Measurements from ENCODE around the gene CUL9. TPM values are rescaled to one million over a fixed set of nuclear protein-coding genes. Genes with fewer than 3 reads are reported as not detected.

CUL9 gene
- total and polyA plus RNA-seq, 4 donors = 19.7 to 45.6 (median 35.5) TPM

DNA sequence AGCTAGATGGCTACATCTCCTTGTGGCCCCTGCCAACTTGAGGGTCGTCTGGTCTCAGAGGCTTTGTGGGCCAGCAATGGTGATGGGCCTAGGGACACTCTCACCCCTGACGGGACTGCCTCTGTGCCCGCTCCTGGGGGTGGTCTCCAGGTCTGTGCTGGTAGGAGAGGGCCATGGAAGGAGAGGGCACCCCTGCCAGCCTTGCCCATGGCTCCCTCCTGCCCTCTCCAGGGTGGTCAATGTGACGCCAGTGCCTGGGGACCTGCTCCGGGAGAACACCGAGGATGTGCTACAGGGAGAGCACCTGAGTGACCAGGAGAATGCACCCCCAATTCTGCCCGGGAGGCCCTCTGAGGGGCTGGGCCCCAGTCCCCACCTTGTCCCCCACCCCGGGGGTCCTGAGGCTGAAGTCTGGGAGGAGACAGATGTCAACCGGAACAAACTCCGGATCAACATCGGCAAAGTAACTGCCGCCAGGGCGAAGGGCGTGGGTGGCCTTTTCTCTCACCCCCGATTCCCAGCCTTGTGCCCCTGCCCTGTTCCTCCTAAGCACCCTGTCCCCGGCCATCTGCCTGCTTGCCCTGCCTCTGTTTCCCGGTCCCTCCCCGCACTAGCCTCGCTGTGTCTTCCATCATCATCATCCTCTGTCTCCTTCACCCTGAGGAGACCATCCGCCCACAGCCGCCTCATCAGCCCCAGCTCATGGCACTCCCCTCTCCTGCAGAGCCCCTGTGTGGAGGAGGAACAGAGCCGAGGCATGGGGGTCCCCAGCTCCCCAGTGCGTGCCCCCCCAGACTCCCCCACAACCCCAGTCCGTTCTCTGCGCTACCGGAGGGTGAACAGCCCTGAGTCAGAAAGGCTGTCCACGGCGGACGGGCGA is 77.1 kb downstream of the CUL9 start:
- Histone ChIP-seq H3K9ac (ENCODE audit: insufficient read depth in 1 of 2, low read length in 2 of 2) (no peak overlapping the region), H3K4me3 (no peak overlapping the region), H3K9me3 (ENCODE audit: control insufficient read depth in 4 of 4, insufficient read depth in 3 of 4, low read length in 3 of 4) (no peaks in the 10 kb centered on the region), H3K27me3 (ENCODE audit: control insufficient read depth in 3 of 3, insufficient read depth in 3 of 3, low read length in 2 of 3) (no peaks in the 10 kb centered on the region), H3K4me1 (ENCODE audit: control insufficient read depth in 5 of 5, insufficient read depth in 5 of 5, low read length in 5 of 5) (peaks cover 0 to 4% (median 0%) of the 10 kb centered on the region in 5 donors), H3K27ac (ENCODE audit: low read depth in 1 of 2, low read length in 1 of 2) (no peak overlapping the region), H3K36me3 (ENCODE audit: control insufficient read depth in 4 of 4, insufficient read depth in 4 of 4, low read length in 4 of 4) (no peaks in the 10 kb centered on the region)
- ATAC-seq (ENCODE audit: insufficient read depth, low FRiP score) (no peak), DNase-seq (no peak)
- TF ChIP-seq, protein P1, sequence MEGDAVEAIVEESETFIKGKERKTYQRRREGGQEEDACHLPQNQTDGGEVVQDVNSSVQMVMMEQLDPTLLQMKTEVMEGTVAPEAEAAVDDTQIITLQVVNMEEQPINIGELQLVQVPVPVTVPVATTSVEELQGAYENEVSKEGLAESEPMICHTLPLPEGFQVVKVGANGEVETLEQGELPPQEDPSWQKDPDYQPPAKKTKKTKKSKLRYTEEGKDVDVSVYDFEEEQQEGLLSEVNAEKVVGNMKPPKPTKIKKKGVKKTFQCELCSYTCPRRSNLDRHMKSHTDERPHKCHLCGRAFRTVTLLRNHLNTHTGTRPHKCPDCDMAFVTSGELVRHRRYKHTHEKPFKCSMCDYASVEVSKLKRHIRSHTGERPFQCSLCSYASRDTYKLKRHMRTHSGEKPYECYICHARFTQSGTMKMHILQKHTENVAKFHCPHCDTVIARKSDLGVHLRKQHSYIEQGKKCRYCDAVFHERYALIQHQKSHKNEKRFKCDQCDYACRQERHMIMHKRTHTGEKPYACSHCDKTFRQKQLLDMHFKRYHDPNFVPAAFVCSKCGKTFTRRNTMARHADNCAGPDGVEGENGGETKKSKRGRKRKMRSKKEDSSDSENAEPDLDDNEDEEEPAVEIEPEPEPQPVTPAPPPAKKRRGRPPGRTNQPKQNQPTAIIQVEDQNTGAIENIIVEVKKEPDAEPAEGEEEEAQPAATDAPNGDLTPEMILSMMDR (IDR thresholded peaks at IDR 0.05; ENCODE audit: control extremely low read depth, extremely low read depth) = no peak
- 93 to 95% methylated on average over 30 of the region's 30 CpGs for WGBS, 2 donors

GRCh38 chr6:43260791-43261190 is 78.8 kb downstream of the CUL9 start:
- Histone ChIP-seq H3K4me1 (ENCODE audit: control insufficient read depth in 5 of 5, insufficient read depth in 5 of 5, low read length in 5 of 5) (peaks cover 0 to 4% (median 0%) of the 10 kb centered on the region in 5 donors), H3K4me3 (no peak overlapping the region), H3K27ac (ENCODE audit: low read depth in 1 of 2, low read length in 1 of 2) (no peak overlapping the region), H3K9ac (ENCODE audit: insufficient read depth in 1 of 2, low read length in 2 of 2) (no peak overlapping the region), H3K27me3 (ENCODE audit: control insufficient read depth in 3 of 3, insufficient read depth in 3 of 3, low read length in 2 of 3) (no peaks in the 10 kb centered on the region), H3K36me3 (ENCODE audit: control insufficient read depth in 4 of 4, insufficient read depth in 4 of 4, low read length in 4 of 4) (no peaks in the 10 kb centered on the region), H3K9me3 (ENCODE audit: control insufficient read depth in 4 of 4, insufficient read depth in 3 of 4, low read length in 3 of 4) (no peaks in the 10 kb centered on the region)
- 61 to 85% methylated on average over 4 of the region's 4 CpGs for WGBS, 2 donors
- ATAC-seq (ENCODE audit: insufficient read depth, low FRiP score) (no peak), DNase-seq (no peak)
- TF ChIP-seq, protein P1 (IDR thresholded peaks at IDR 0.05; ENCODE audit: control extremely low read depth, extremely low read depth) = no peak

DNA sequence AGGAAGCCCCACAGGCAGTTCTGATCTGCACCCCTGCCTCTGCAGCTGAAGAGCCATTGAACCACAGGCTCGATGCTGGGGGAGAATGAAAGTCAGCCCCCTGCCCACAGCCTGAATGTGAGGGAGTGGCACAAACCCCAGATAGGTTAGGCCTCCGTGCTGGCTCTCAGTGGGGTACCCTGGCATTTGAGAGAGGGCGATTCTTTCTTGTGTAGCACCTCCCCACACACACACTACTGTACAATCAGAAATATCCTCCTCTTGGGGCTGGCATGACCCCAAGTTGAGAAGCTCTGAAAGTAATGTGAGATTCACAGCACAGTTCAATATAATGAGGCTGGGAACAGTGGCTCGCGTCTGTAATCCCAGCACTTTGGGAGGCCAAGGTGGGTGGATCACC is 79.2 kb downstream of the CUL9 start:
- no peak for DNase-seq
- Histone ChIP-seq H3K36me3 (ENCODE audit: control insufficient read depth in 4 of 4, insufficient read depth in 4 of 4, low read length in 4 of 4) (no peaks in the 10 kb centered on the region), H3K27ac (ENCODE audit: low read depth in 1 of 2, low read length in 1 of 2) (no peak overlapping the region), H3K27me3 (ENCODE audit: control insufficient read depth in 3 of 3, insufficient read depth in 3 of 3, low read length in 2 of 3) (no peaks in the 10 kb centered on the region), H3K4me3 (no peak overlapping the region), H3K4me1 (ENCODE audit: control insufficient read depth in 5 of 5, insufficient read depth in 5 of 5, low read length in 5 of 5) (peaks cover 0 to 4% (median 0%) of the 10 kb centered on the region in 5 donors), H3K9ac (ENCODE audit: insufficient read depth in 1 of 2, low read length in 2 of 2) (no peak overlapping the region), H3K9me3 (ENCODE audit: control insufficient read depth in 4 of 4, insufficient read depth in 3 of 4, low read length in 3 of 4) (no peaks in the 10 kb centered on the region)
- 79 to 85% methylated on average over 5 of the region's 5 CpGs for WGBS, 2 donors
- ATAC-seq (ENCODE audit: insufficient read depth, low FRiP score) = no peak
- TF ChIP-seq, protein P1 (IDR thresholded peaks at IDR 0.05; ENCODE audit: control extremely low read depth, extremely low read depth) = no peak

All from lung (tissue), 12 donors.